HG03520 (cell line): ENCODE measurements around the gene MRPL42.
"Not testable (repeated sequence)": the region's sequence is repeated elsewhere in the genome, so short reads cannot be mapped to it uniquely, and the experiment has no call there.

Source experiments
- ATAC-seq: cut with Tn5 transposase; IDR thresholded peaks from one replicate; pipeline ENCODE4 v1.9.1; 2021; ENCODE audit warnings: mild to moderate bottlenecking, moderate library complexity; ENCODE audit not compliant: unreplicated experiment

MRPL42 gene

GRCh38 chr12:93467351-93468007 lies at the start of gene MRPL42:
Gene MRPL42 (plus strand): TSS chr12:93467514. CDS start chr12:93469286, 1,772 bp downstream.
- ATAC-seq = peak; percentile 81

- ATAC-seq = no peak
Observed at GRCh38 chr12:93417967-93418480, 49.3 kb upstream of the MRPL42 start.

GRCh38 chr12:93419388-93420034 lies 47.8 kb upstream of the MRPL42 start:
- ATAC-seq = no peak

- ATAC-seq = no peak
Observed at GRCh38 chr12:93422050-93422449, 45.3 kb upstream of the MRPL42 start.

- no peak for ATAC-seq
Observed at GRCh38 chr12:93425736-93426411, 41.4 kb upstream of the MRPL42 start.

- ATAC-seq = no peak
Observed at GRCh38 chr12:93426412-93426805, 40.9 kb upstream of the MRPL42 start.

GRCh38 chr12:93427779-93428564 lies 39.3 kb upstream of the MRPL42 start:
- ATAC-seq = no peak

GRCh38 chr12:93429448-93429847 lies 37.9 kb upstream of the MRPL42 start:
- ATAC-seq = no peak

GRCh38 chr12:93429852-93430251 lies 37.5 kb upstream of the MRPL42 start:
- ATAC-seq = no peak

GRCh38 chr12:93430280-93430679 lies 37.0 kb upstream of the MRPL42 start:
- no peak for ATAC-seq

- not testable (repeated sequence) for ATAC-seq
Observed at GRCh38 chr12:93432031-93432430, 35.3 kb upstream of the MRPL42 start.

GRCh38 chr12:93434256-93434865 lies 33.0 kb upstream of the MRPL42 start:
- ATAC-seq = no peak

- no peak for ATAC-seq
Observed at GRCh38 chr12:93438266-93439050, 28.9 kb upstream of the MRPL42 start.

GRCh38 chr12:93440043-93440835 lies 27.1 kb upstream of the MRPL42 start:
- no peak for ATAC-seq

- ATAC-seq = no peak
Observed at GRCh38 chr12:93441081-93441616, 26.2 kb upstream of the MRPL42 start.

GRCh38 chr12:93441617-93442410 lies 25.5 kb upstream of the MRPL42 start, which contains the start of gene UBE2N:
Gene UBE2N (minus strand): TSS chr12:93441947. CDS start chr12:93441884, 63 bp downstream.
- peak; percentile 78 for ATAC-seq

GRCh38 chr12:93442411-93443340 lies 24.6 kb upstream of the MRPL42 start:
- ATAC-seq = no peak
